K562 (cell line): Measurements from ENCODE around the gene RESP18. TPM values are rescaled to one million over a fixed set of nuclear protein-coding genes. Genes with fewer than 3 reads are reported as not detected.

Experiments
- ATAC-seq: fragments of 200-7000 bp; cut with Tn5 transposase; 3 replicates; pipeline ENCODE4 v1.9.1; 2020; ENCODE audit warnings: moderate library complexity
- BruUV-seq: library from RNA; stranded (reverse); fragments of 400-500 nt; replicated peaks from 2 replicates; lab custom pipeline; 2021; lab: Mats Ljungman, UMichigan
- CTCF ChIA-PET: fragments of 300-600 bp; formaldehyde crosslinking; extraction: SDS; loops from one replicate; lab custom pipeline; 2021; ENCODE audit warnings: low intra/inter-chr PET ratio; lab: Yijun Ruan, JAX
- POLR2A ChIA-PET: fragments of 300-600, 350-650 bp; sonication (Branson Sonifier 250); formaldehyde crosslinking; extraction: SDS; loops from one replicate; lab custom pipeline; 2021; ENCODE audit warnings: antibody characterized with exemption, inconsistent platforms; lab: Yijun Ruan, JAX
- DNase-seq, 4 experiments: peaks; one replicate each; pipeline versions ENCODE4 v3.0.0 to v3.0.0-alpha.2; 2011 to 2018; ENCODE audit warnings: low spot score in 3 of 4, mixed read lengths in 3 of 4; ENCODE audit errors: extremely low read depth in 1 of 4
- FAIRE-seq: peaks from 2 replicates; lab custom pipeline; 2011; peaks lifted over from hg19 to GRCh38; lab: Jason Lieb, UNC
- H2AFZ ChIP-seq: 2 replicates; pipeline ENCODE4 v1.6.0; 2011; ENCODE audit warnings: low read depth, low read length, control low read depth, inconsistent platforms
- H3K27ac ChIP-seq: fragments of 200-600 bp; 3 replicates; pipeline ENCODE4 v1.8.0; 2011; ENCODE audit warnings: low read depth, mild to moderate bottlenecking, control low read depth, inconsistent platforms, low read length, moderate library complexity, mixed read lengths; ENCODE audit errors: extremely low read depth
- H3K27me3 ChIP-seq, 2 experiments: fragments of 300-600 bp in 1 of 2; 2 replicates in 1 of 2; 3 replicates in 1 of 2; pipeline versions ENCODE4 v1.6.0 to v1.8.0; 2011; ENCODE audit warnings: inconsistent platforms in 2 of 2, low read length in 2 of 2, mild to moderate bottlenecking in 1 of 2, mixed read lengths in 1 of 2, moderate library complexity in 1 of 2; ENCODE audit not compliant: control insufficient read depth in 2 of 2, insufficient read depth in 2 of 2
- H3K36me3 ChIP-seq: fragments of 300-600 bp; 3 replicates; pipeline ENCODE4 v1.8.0; 2011; ENCODE audit warnings: mild to moderate bottlenecking, low read length, inconsistent platforms; ENCODE audit not compliant: control insufficient read depth, insufficient read depth
- H3K4me1 ChIP-seq, 2 experiments: fragments of 200-600 bp in 1 of 2; replicated peaks in 1 of 2; 2 replicates in 1 of 2; 3 replicates in 1 of 2; pipeline versions ENCODE4 v1.5.1 to v1.8.0; 2011; ENCODE audit warnings: inconsistent platforms in 2 of 2, low read length in 2 of 2, mild to moderate bottlenecking in 1 of 2, mixed read lengths in 1 of 2, moderate library complexity in 1 of 2; ENCODE audit not compliant: control insufficient read depth in 2 of 2, insufficient read depth in 2 of 2
- H3K4me2 ChIP-seq: 2 replicates; pipeline ENCODE4 v1.6.1; 2011; ENCODE audit warnings: low read length, control low read depth, inconsistent platforms, mixed read lengths; ENCODE audit not compliant: insufficient read depth
- H3K4me3 ChIP-seq: fragments of 200-600 bp; sonication (generic), shearing (Covaris generic); 2 replicates; pipeline ENCODE4 v1.5.1; 2016; ENCODE audit warnings: control low read depth, inconsistent platforms
- H3K79me2 ChIP-seq: fragments of 200-600 bp; 3 replicates; pipeline ENCODE4 v1.8.0; 2011; ENCODE audit warnings: low read length, inconsistent platforms; ENCODE audit not compliant: control insufficient read depth, insufficient read depth
- H3K9ac ChIP-seq, 2 experiments: 2 replicates each; pipeline versions ENCODE4 v1.6.0 to v1.6.1; 2011; ENCODE audit warnings: low read depth in 2 of 2, low read length in 2 of 2, control low read depth in 1 of 2, inconsistent platforms in 1 of 2, mild to moderate bottlenecking in 1 of 2, mixed read lengths in 1 of 2; ENCODE audit not compliant: insufficient read depth in 1 of 2
- H3K9me1 ChIP-seq: one replicate; pipeline ENCODE4 v1.6.0; 2011; ENCODE audit warnings: inconsistent platforms, mild to moderate bottlenecking, low read length, moderate library complexity; ENCODE audit not compliant: control insufficient read depth, insufficient read depth
- H3K9me3 ChIP-seq: replicated peaks from 2 replicates; pipeline ENCODE4 v1.5.1; 2011; ENCODE audit warnings: low read depth, low read length, inconsistent platforms; ENCODE audit not compliant: control insufficient read depth, insufficient read depth
- H4K20me1 ChIP-seq: replicated peaks from 2 replicates; pipeline ENCODE4 v1.6.1; 2011; ENCODE audit warnings: low read length, inconsistent platforms, mixed read lengths; ENCODE audit not compliant: control insufficient read depth, insufficient read depth
- BMI1 ChIP-seq: fragments of 150-350 bp; IDR thresholded peaks from 2 replicates; pipeline ENCODE4 v1.6.1; 2014; ENCODE audit warnings: low read length
- CAMTA2 ChIP-seq: fragments of 250-450 bp; sonication (Bioruptor Pico); conservative IDR thresholded peaks from 2 replicates; pipeline ENCODE4 v1.5.1; 2022
- DNMT1 ChIP-seq: fragments of 450-650 bp; IDR thresholded peaks from 2 replicates; pipeline ENCODE4 v1.6.1; 2016; ENCODE audit warnings: antibody characterized with exemption, mild to moderate bottlenecking
- FOXP1 ChIP-seq: sonication (generic); formaldehyde crosslinking; IDR thresholded peaks from 2 replicates; pipeline ENCODE4 v1.8.0; 2022; ENCODE audit warnings: mild to moderate bottlenecking, missing genetic modification reagents
- POLR2B ChIP-seq: fragments of 450-650 bp; IDR thresholded peaks from 2 replicates; pipeline ENCODE4 v1.6.1; 2018; ENCODE audit warnings: low read depth; ENCODE audit not compliant: partially characterized antibody
- SRSF7 ChIP-seq: fragments of 200-400 bp; formaldehyde crosslinking; optimal IDR thresholded peaks from 2 replicates; pipeline ENCODE3; 2017; ENCODE audit warnings: mild to moderate bottlenecking, low read depth, low read length
- TOE1 ChIP-seq, 2 experiments: fragments of 450-650 bp in 1 of 2; sonication (generic) in 1 of 2; formaldehyde crosslinking in 1 of 2; IDR thresholded peaks; 2 replicates each; pipeline versions ENCODE4 v1.7.1 to v1.8.0; 2016 to 2022; ENCODE audit warnings: borderline replicate concordance in 2 of 2, mild to moderate bottlenecking in 2 of 2, antibody characterized with exemption in 1 of 2, inconsistent platforms in 1 of 2, low read depth in 1 of 2, missing genetic modification reagents in 1 of 2, moderate library complexity in 1 of 2
- TSC22D4 ChIP-seq: fragments of 450-650 bp; IDR thresholded peaks from 2 replicates; pipeline ENCODE4 v1.6.1; 2016; ENCODE audit warnings: missing genetic modification characterization, missing biosample characterization, control low read depth
- WHSC1 ChIP-seq: IDR thresholded peaks from one replicate; pipeline ENCODE4 v1.6.1; 2012; ENCODE audit warnings: low read length, control low read depth, inconsistent platforms
- YBX1 ChIP-seq: fragments of 450-650 bp; IDR thresholded peaks from 2 replicates; pipeline ENCODE4 v1.7.1; 2016; ENCODE audit warnings: mild to moderate bottlenecking
- ZC3H11A ChIP-seq: IDR thresholded peaks from 2 replicates; pipeline ENCODE4 v1.6.1; 2012; ENCODE audit warnings: low read depth, low read length, improper control_type of control experiment
- ZNF444 ChIP-seq: fragments of 250-450 bp; sonication (Bioruptor Pico); IDR thresholded peaks from 2 replicates; pipeline ENCODE4 v1.4.0; 2020; ENCODE audit warnings: mild to moderate bottlenecking, moderate library complexity
- WGBS: fragments of 100-300 bp; shearing (Covaris generic); methylation state at CpG from one replicate; pipeline ENCODE4 v1.1.6; 2016; ENCODE audit warnings: low coverage, mixed read lengths; ENCODE audit not compliant: insufficient coverage; ENCODE audit errors: missing lambda C conversion rate; 5-methylcytosine and 5-hydroxymethylcytosine counted together
- in situ Hi-C: fragments of 300-500 bp; cut with MboI; formaldehyde crosslinking; loops from 4 replicates; pipeline ENCODE4 v1.15.0; 2018; ENCODE audit warnings: inconsistent platforms, mixed read lengths
- intact Hi-C: fragments of 100-400 bp; cut with micrococcal nuclease; formaldehyde crosslinking; loops from 2 replicates; pipeline ENCODE4 v1.14.2; 2022
- polyA plus RNA-seq, 8 experiments: library from polyadenylated mRNA; depleted of rRNA in 4 of 8; stranded (reverse) in 5 of 8; unstranded in 3 of 8; fragments of >200 nt; fragmentation: Nextera tagmentation in 2 of 8; fragmentation: Illumina TruSeq in 1 of 8; extraction: Ambion mirVana in 2 of 8; extraction: Trizol in 1 of 8; gene quantifications; 2 replicates each; pipeline versions ENCODE4 v1.2.1 to v1.2.3, GENCODE V29; 2011 to 2014; ENCODE audit warnings: inconsistent platforms in 1 of 8, missing spikeins in 1 of 8
- total RNA-seq, 7 experiments: library from RNA; depleted of rRNA in 6 of 7; stranded (reverse); fragments of >200 nt in 6 of 7; fragmentation: Illumina TruSeq in 2 of 7; extraction: Trizol in 2 of 7; gene quantifications; 2 replicates each; pipeline versions ENCODE4 v1.2.1 to v1.2.3, GENCODE V29; 2011 to 2021; ENCODE audit warnings: low replicate concordance in 1 of 7
- TF ChIP-seq, protein P1 (sequence below), 2 experiments: IDR thresholded peaks in 1 of 2; conservative IDR thresholded peaks in 1 of 2; 2 replicates each; pipeline ENCODE4 v1.6.1; 2016; ENCODE audit warnings: low read depth in 2 of 2, mild to moderate bottlenecking in 1 of 2, missing compliant biosample characterization in 1 of 2, missing genetic modification characterization in 1 of 2, moderate library complexity in 1 of 2
- TF ChIP-seq, protein P2 (sequence below): fragments of 200-800 bp; sonication (Bioruptor generic); IDR thresholded peaks from 2 replicates; pipeline ENCODE4 v1.6.1; 2017; ENCODE audit warnings: missing genetic modification characterization, missing compliant biosample characterization
- TF ChIP-seq, protein P3 (sequence below): sonication (generic); IDR thresholded peaks from 2 replicates; pipeline ENCODE4 v1.6.1; 2016
- TF ChIP-seq, protein P4 (sequence below): sonication (generic); formaldehyde crosslinking; IDR thresholded peaks from 2 replicates; pipeline ENCODE4 v1.8.1; 2023; ENCODE audit warnings: mild to moderate bottlenecking, missing genetic modification reagents, moderate library complexity

Gene RESP18
- total and polyA plus RNA-seq, 9 of the 15 experiments (the other 6 are each of a cell fraction or from before 2014, with no cell fraction given), result not detected

DNA sequence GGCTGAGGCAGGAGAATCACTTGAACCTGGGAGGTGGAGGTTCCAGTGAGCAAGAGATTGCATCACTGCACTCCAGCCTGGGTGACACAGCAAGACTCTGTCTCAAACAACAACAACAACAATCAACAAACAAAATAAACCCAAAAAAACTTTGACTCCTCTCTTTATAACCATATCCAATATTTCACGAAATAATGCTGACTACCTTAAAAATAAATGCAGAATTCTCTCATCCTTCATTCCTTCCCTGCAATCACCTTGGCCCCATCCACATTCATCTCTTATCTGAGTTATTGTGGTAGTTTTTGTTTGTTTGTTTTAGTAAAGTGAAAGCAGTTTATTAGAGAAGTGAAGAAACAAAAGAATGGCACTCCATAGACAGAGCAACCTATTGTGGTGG is 26.5 kb downstream of the RESP18 start (continued):
- TF ChIP-seq, protein P1, sequence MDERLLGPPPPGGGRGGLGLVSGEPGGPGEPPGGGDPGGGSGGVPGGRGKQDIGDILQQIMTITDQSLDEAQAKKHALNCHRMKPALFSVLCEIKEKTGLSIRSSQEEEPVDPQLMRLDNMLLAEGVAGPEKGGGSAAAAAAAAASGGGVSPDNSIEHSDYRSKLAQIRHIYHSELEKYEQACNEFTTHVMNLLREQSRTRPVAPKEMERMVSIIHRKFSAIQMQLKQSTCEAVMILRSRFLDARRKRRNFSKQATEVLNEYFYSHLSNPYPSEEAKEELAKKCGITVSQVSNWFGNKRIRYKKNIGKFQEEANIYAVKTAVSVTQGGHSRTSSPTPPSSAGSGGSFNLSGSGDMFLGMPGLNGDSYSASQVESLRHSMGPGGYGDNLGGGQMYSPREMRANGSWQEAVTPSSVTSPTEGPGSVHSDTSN (CRISPR knock-in tag; IDR thresholded peaks at IDR 0.05; ENCODE audit: low read depth), result no peak
- TF ChIP-seq, protein P1 (tag; conservative IDR thresholded peaks at IDR 0.05; ENCODE audit: low read depth), result no peak

DNA sequence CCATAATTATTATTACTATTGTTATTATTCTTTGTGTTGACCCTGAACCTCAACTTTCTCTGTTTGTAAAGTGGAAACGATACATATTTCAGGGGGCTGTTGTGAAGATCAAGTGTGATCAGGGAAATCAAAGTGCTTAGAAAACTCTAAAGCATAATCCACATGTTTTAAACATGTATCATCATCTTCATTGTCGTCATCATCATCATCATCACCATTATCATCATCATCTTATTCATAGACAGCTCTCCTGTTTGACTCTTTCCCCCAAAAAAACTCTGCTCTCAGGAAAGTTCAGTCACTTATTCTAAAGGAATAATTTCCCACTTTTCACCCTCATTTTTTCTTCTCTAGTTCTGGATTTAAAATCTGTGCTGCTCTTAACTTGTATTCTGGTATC is 28.3 kb downstream of the RESP18 start:
- intact Hi-C loops, result no loop called here
- TF ChIP-seq, protein P2, sequence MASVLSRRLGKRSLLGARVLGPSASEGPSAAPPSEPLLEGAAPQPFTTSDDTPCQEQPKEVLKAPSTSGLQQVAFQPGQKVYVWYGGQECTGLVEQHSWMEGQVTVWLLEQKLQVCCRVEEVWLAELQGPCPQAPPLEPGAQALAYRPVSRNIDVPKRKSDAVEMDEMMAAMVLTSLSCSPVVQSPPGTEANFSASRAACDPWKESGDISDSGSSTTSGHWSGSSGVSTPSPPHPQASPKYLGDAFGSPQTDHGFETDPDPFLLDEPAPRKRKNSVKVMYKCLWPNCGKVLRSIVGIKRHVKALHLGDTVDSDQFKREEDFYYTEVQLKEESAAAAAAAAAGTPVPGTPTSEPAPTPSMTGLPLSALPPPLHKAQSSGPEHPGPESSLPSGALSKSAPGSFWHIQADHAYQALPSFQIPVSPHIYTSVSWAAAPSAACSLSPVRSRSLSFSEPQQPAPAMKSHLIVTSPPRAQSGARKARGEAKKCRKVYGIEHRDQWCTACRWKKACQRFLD (CRISPR knock-in tag), result no peak
- TF ChIP-seq ZNF444 (CRISPR knock-in tag), result no peak
- TF ChIP-seq, protein P3, sequence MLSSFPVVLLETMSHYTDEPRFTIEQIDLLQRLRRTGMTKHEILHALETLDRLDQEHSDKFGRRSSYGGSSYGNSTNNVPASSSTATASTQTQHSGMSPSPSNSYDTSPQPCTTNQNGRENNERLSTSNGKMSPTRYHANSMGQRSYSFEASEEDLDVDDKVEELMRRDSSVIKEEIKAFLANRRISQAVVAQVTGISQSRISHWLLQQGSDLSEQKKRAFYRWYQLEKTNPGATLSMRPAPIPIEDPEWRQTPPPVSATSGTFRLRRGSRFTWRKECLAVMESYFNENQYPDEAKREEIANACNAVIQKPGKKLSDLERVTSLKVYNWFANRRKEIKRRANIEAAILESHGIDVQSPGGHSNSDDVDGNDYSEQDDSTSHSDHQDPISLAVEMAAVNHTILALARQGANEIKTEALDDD, result no peak
- no peak for TF ChIP-seq YBX1
- no peak for TF ChIP-seq POLR2B
- no peak for TF ChIP-seq TOE1 (IDR thresholded peaks at IDR 0.05; ENCODE audit: borderline replicate concordance)
- no peak for TF ChIP-seq TOE1 (CRISPR knock-in tag; IDR thresholded peaks at IDR 0.05; ENCODE audit: borderline replicate concordance, low read depth)
- TF ChIP-seq FOXP1 (CRISPR knock-in tag), result no peak
- no peak for TF ChIP-seq SRSF7
- TF ChIP-seq CAMTA2 (CRISPR knock-in tag), result no peak
- TF ChIP-seq, protein P4, sequence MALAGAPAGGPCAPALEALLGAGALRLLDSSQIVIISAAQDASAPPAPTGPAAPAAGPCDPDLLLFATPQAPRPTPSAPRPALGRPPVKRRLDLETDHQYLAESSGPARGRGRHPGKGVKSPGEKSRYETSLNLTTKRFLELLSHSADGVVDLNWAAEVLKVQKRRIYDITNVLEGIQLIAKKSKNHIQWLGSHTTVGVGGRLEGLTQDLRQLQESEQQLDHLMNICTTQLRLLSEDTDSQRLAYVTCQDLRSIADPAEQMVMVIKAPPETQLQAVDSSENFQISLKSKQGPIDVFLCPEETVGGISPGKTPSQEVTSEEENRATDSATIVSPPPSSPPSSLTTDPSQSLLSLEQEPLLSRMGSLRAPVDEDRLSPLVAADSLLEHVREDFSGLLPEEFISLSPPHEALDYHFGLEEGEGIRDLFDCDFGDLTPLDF (CRISPR knock-in tag), result no peak
- no peak for TF ChIP-seq BMI1
- no peak for TF ChIP-seq WHSC1
- no peak for TF ChIP-seq ZC3H11A
- no peak for TF ChIP-seq DNMT1
- no peak for TF ChIP-seq TSC22D4 (tag)

More for the DNA sequence above, 28.3 kb downstream of the RESP18 start:
- Histone ChIP-seq H4K20me1 (no peaks in the 10 kb centered on the region), H3K27ac (no peak overlapping the region), H3K4me3 (no peak overlapping the region), H2AFZ (no peak overlapping the region), H3K36me3 (no peaks in the 10 kb centered on the region), H3K9me3 (no peaks in the 10 kb centered on the region), H3K27me3 (peaks cover 8 to 53% of the 10 kb centered on the region in 2 experiments), H3K9ac (no peak overlapping the region), H3K79me2 (no peaks in the 10 kb centered on the region), H3K4me2 (no peak overlapping the region), H3K9me1 (no peaks in the 10 kb centered on the region), H3K4me1 (peaks cover 0 to 12% of the 10 kb centered on the region in 2 experiments; a peak in 2 of 5 replicates)
- FAIRE-seq (no peak), ATAC-seq (no peak), DNase-seq (no peak)
- BruUV-seq, result no TSS peak
- WGBS, result 0% methylated on average over 2 of the region's 2 CpGs
- in situ Hi-C loops, result no loop called here
- ChIA-PET CTCF (no interaction called here), POLR2A (no interaction called here)
